GM12878 (cell line): ENCODE measurements around the gene MLEC. TPM values are rescaled to one million over a fixed set of nuclear protein-coding genes. Genes with fewer than 3 reads are reported as not detected.
A peak's percentile ranks its signal among the peaks of the same experiment; 100 is the strongest.

Experiments
- CTCF ChIP-seq, 3 experiments: IDR thresholded peaks in 2 of 3; conservative IDR thresholded peaks in 1 of 3; 2 replicates each; pipeline ENCODE4 v1.5.1; 2011; ENCODE audit warnings: low read depth in 3 of 3, low read length in 3 of 3, mild to moderate bottlenecking in 3 of 3, control low read depth in 2 of 3, moderate library complexity in 2 of 3, inconsistent platforms in 1 of 3, mixed read lengths in 1 of 3; ENCODE audit not compliant: control insufficient read depth in 2 of 3, insufficient read depth in 1 of 3; ENCODE audit errors: extremely low read depth in 1 of 3
- MEF2A ChIP-seq: IDR thresholded peaks from 2 replicates; pipeline ENCODE4 v1.6.1; 2011; ENCODE audit warnings: low read depth, mild to moderate bottlenecking, low read length, moderate library complexity; ENCODE audit not compliant: insufficient read depth
- NKRF ChIP-seq: fragments of 450-650 bp; conservative IDR thresholded peaks from 2 replicates; pipeline ENCODE4 v1.6.1; 2017; ENCODE audit warnings: mild to moderate bottlenecking, moderate library complexity
- POLR2A ChIP-seq: IDR thresholded peaks from 2 replicates; pipeline ENCODE4 v1.6.1; 2011; ENCODE audit warnings: low read depth, mild to moderate bottlenecking, low read length
- SIN3A ChIP-seq: IDR thresholded peaks from 2 replicates; pipeline ENCODE4 v1.6.1; 2012; ENCODE audit warnings: low read depth, low read length, improper control_type of control experiment
- SMC3 ChIP-seq: IDR thresholded peaks from 2 replicates; pipeline ENCODE4 v1.6.1; 2011; ENCODE audit warnings: low read length, improper control_type of control experiment, borderline replicate concordance
- ZBTB33 ChIP-seq: fragments of 450-650 bp; IDR thresholded peaks from 2 replicates; pipeline ENCODE4 v1.6.1; 2017; ENCODE audit warnings: mild to moderate bottlenecking
- ZNF24 ChIP-seq: fragments of 450-650 bp; IDR thresholded peaks from 2 replicates; pipeline ENCODE4 v1.6.1; 2017; ENCODE audit warnings: antibody characterized with exemption, mild to moderate bottlenecking
- ZNF592 ChIP-seq: fragments of 450-650 bp; IDR thresholded peaks from 2 replicates; pipeline ENCODE4 v1.6.1; 2017; ENCODE audit warnings: mild to moderate bottlenecking, moderate library complexity
- ZSCAN29 ChIP-seq: fragments of 450-650 bp; IDR thresholded peaks from 2 replicates; pipeline ENCODE4 v1.6.1; 2017; ENCODE audit warnings: mild to moderate bottlenecking, moderate library complexity
- polyA plus RNA-seq, 11 experiments: library from polyadenylated mRNA; depleted of rRNA in 4 of 11; unstranded in 6 of 11; stranded (reverse) in 5 of 11; fragments of >200 nt; fragmentation: Nextera tagmentation in 4 of 11; fragmentation: Illumina TruSeq in 1 of 11; extraction: Ambion mirVana in 4 of 11; extraction: Trizol in 1 of 11; gene quantifications; 1 replicate in 1 of 11; 2 replicates in 10 of 11; pipeline versions ENCODE4 v1.2.1 to v1.2.3, GENCODE V29; 2011 to 2016; ENCODE audit warnings: inconsistent platforms in 2 of 11, missing spikeins in 2 of 11, low read depth in 1 of 11
- total RNA-seq, 4 experiments: library from RNA; depleted of rRNA in 3 of 4; stranded (reverse); fragments of >200 nt in 3 of 4; fragmentation: Illumina TruSeq in 1 of 4; extraction: Trizol in 1 of 4; gene quantifications; 2 replicates each; pipeline versions ENCODE4 v1.2.1 to v1.2.3, GENCODE V29; 2013 to 2021

MLEC gene
- total and polyA plus RNA-seq, 10 of the 15 experiments (the other 5 are each of a cell fraction or from before 2014, with no cell fraction given), result 26.7 to 172 (median 103) TPM

GRCh38 chr12:120639771-120640721 is 46.9 kb upstream of the MLEC start, which contains the start of gene CABP1 (continued):
- TF ChIP-seq CTCF (IDR thresholded peaks at IDR 0.05 in 2 of 3, conservative IDR thresholded peaks at IDR 0.05 in 1 of 3; ENCODE audit: control insufficient read depth in 2 of 3, extremely low read depth in 1 of 3, insufficient read depth in 1 of 3, low read depth in 3 of 3, low read length in 3 of 3) (peak; percentile 37 to 62 (median 49)), SIN3A (no peak), NKRF (no peak), ZBTB33 (no peak), ZNF24 (no peak), ZSCAN29 (no peak), MEF2A (no peak), POLR2A (no peak), ZNF592 (no peak), SMC3 (peak; percentile 24; the same call in 1 of the 2 replicates)
